Neural cell (in vitro differentiated cells): Measurements from ENCODE around the gene SUGCT. TPM values are rescaled to one million over a fixed set of nuclear protein-coding genes. Genes with fewer than 3 reads are reported as not detected.

Source experiments
- H2AFZ ChIP-seq: fragments of 200-600, 300-800 bp; sonication (generic), shearing (Covaris generic); 2 replicates; pipeline ENCODE4 v1.6.0; 2014; ENCODE audit warnings: low read depth, mild to moderate bottlenecking, antibody characterized with exemption, low read length, moderate library complexity
- H3F3A ChIP-seq: fragments of 200-600 bp; shearing (Covaris generic); 2 replicates; pipeline ENCODE4 v1.6.1; 2016; ENCODE audit warnings: mild to moderate bottlenecking, moderate library complexity, mixed read lengths, antibody characterized with exemption, low read length; ENCODE audit not compliant: insufficient read depth, poor library complexity, severe bottlenecking
- H3K27ac ChIP-seq: fragments of 200-600, 300-800 bp; sonication (generic), shearing (Covaris generic); 2 replicates; pipeline ENCODE4 v1.5.1; 2014; ENCODE audit warnings: mild to moderate bottlenecking, low read length, moderate library complexity
- H3K27me3 ChIP-seq: fragments of 300-800, 200-600 bp; sonication (generic), shearing (Covaris generic); 2 replicates; pipeline ENCODE4 v1.6.0; 2014; ENCODE audit warnings: mild to moderate bottlenecking, low read depth, low read length, moderate library complexity; ENCODE audit not compliant: insufficient read depth
- H3K36me3 ChIP-seq: fragments of 300-800, 200-600 bp; sonication (generic), shearing (Covaris generic); 2 replicates; pipeline ENCODE4 v1.5.1; 2014; ENCODE audit warnings: mild to moderate bottlenecking, antibody characterized with exemption, low read length, moderate library complexity; ENCODE audit not compliant: insufficient read depth
- H3K4me2 ChIP-seq: fragments of 300-800, 200-600 bp; sonication (generic), shearing (Covaris generic); 2 replicates; pipeline ENCODE4 v1.6.0; 2014; ENCODE audit warnings: mild to moderate bottlenecking, low read length
- H3K4me3 ChIP-seq: fragments of 300-800, 200-600 bp; sonication (generic), shearing (Covaris generic); 2 replicates; pipeline ENCODE4 v1.5.1; 2014; ENCODE audit warnings: mild to moderate bottlenecking, low read length, moderate library complexity
- H3K79me2 ChIP-seq: fragments of 200-600 bp; shearing (Covaris generic); replicated peaks from 2 replicates; pipeline ENCODE4 v1.6.0; 2014; ENCODE audit warnings: mild to moderate bottlenecking, low read length, moderate library complexity; ENCODE audit not compliant: insufficient read depth
- H3K9ac ChIP-seq: fragments of 300-800, 200-600 bp; sonication (generic), shearing (Covaris generic); 2 replicates; pipeline ENCODE4 v1.6.1; 2016; ENCODE audit warnings: mild to moderate bottlenecking, low read length, mixed read lengths
- H3K9me2 ChIP-seq: fragments of 200-600 bp; shearing (Covaris generic); 2 replicates; pipeline ENCODE4 v1.6.1; 2016; ENCODE audit warnings: mild to moderate bottlenecking, low read length, mixed read lengths; ENCODE audit not compliant: insufficient read depth
- H3K9me3 ChIP-seq: fragments of 200-600, 300-800 bp; sonication (generic), shearing (Covaris generic); 2 replicates; pipeline ENCODE4 v1.6.1; 2016; ENCODE audit warnings: mild to moderate bottlenecking, mixed run types, low read length, moderate library complexity, mixed read lengths
- H4K20me1 ChIP-seq: fragments of 200-600 bp; shearing (Covaris generic); 2 replicates; pipeline ENCODE4 v1.6.1; 2016; ENCODE audit warnings: mild to moderate bottlenecking, mixed run types; ENCODE audit not compliant: insufficient read depth
- CTCF ChIP-seq: fragments of 450-650 bp; IDR thresholded peaks from 2 replicates; pipeline ENCODE4 v1.5.1; 2014; ENCODE audit warnings: antibody characterized with exemption, mild to moderate bottlenecking, moderate library complexity; ENCODE audit not compliant: poor library complexity, severe bottlenecking
- EP300 ChIP-seq: fragments of 450-650 bp; conservative IDR thresholded peaks from 2 replicates; pipeline ENCODE4 v1.6.1; 2014; ENCODE audit warnings: antibody characterized with exemption, mild to moderate bottlenecking, moderate library complexity; ENCODE audit not compliant: poor library complexity, severe bottlenecking
- EZH2 ChIP-seq: fragments of 200-600, 300-800 bp; shearing (Covaris generic), sonication (generic); IDR thresholded peaks from 2 replicates; pipeline ENCODE4 v1.6.1; 2014; ENCODE audit warnings: antibody characterized with exemption, low read length, borderline replicate concordance, mild to moderate bottlenecking; ENCODE audit not compliant: insufficient read depth, poor library complexity, severe bottlenecking
- MXI1 ChIP-seq: fragments of 450-650 bp; conservative IDR thresholded peaks from 2 replicates; pipeline ENCODE4 v1.6.1; 2014; ENCODE audit warnings: antibody characterized with exemption, mild to moderate bottlenecking; ENCODE audit not compliant: poor library complexity, severe bottlenecking
- POLR2AphosphoS5 ChIP-seq: IDR thresholded peaks from 2 replicates; pipeline ENCODE4 v1.6.1; 2012
- RAD21 ChIP-seq: fragments of 450-650 bp; conservative IDR thresholded peaks from 2 replicates; pipeline ENCODE4 v1.6.1; 2014; ENCODE audit warnings: antibody characterized with exemption, mild to moderate bottlenecking, moderate library complexity
- REST ChIP-seq: IDR thresholded peaks from 2 replicates; pipeline ENCODE4 v1.6.1; 2012; ENCODE audit warnings: borderline replicate concordance
- SMC3 ChIP-seq: fragments of 450-650 bp; conservative IDR thresholded peaks from 2 replicates; pipeline ENCODE4 v1.6.1; 2014; ENCODE audit warnings: antibody characterized with exemption, mild to moderate bottlenecking, moderate library complexity; ENCODE audit not compliant: poor library complexity
- TAF1 ChIP-seq: IDR thresholded peaks from 2 replicates; pipeline ENCODE4 v1.6.1; 2012; ENCODE audit warnings: low read depth
- polyA plus RNA-seq: library from polyadenylated mRNA; depleted of rRNA; stranded (reverse); fragments of >200 nt; gene quantifications from 2 replicates; pipeline ENCODE4 v1.2.3, GENCODE V29; 2014

Gene SUGCT
- polyA plus RNA-seq, 1 donor from 2014 or later, result not detected

- Histone ChIP-seq H3K4me2 (no peak overlapping the region), H3K9ac (no peak overlapping the region), H3K9me2 (no peaks in the 10 kb centered on the region), H3K9me3 (no peaks in the 10 kb centered on the region), H2AFZ (no peak overlapping the region), H4K20me1 (no peaks in the 10 kb centered on the region), H3K27ac (no peak overlapping the region), H3K27me3 (no peaks in the 10 kb centered on the region), H3K79me2 (no peaks in the 10 kb centered on the region), H3F3A (no peaks in the 10 kb centered on the region), H3K36me3 (no peaks in the 10 kb centered on the region), H3K4me3 (no peak overlapping the region)
- TF ChIP-seq CTCF (no peak), MXI1 (no peak), POLR2AphosphoS5 (no peak), SMC3 (no peak), RAD21 (no peak), REST (no peak), TAF1 (no peak), EZH2 (no peak), EP300 (no peak)
Observed at GRCh38 chr7:40721342-40721949, 586.6 kb downstream of the SUGCT start.

- Histone ChIP-seq H4K20me1 (no peaks in the 10 kb centered on the region), H3K4me3 (no peak overlapping the region), H3K9ac (no peak overlapping the region), H3K36me3 (no peaks in the 10 kb centered on the region), H3K9me3 (no peaks in the 10 kb centered on the region), H3K27me3 (no peaks in the 10 kb centered on the region), H3K79me2 (no peaks in the 10 kb centered on the region), H2AFZ (no peak overlapping the region), H3K9me2 (no peaks in the 10 kb centered on the region), H3F3A (no peaks in the 10 kb centered on the region), H3K27ac (no peak overlapping the region), H3K4me2 (no peak overlapping the region)
- no peak for TF ChIP-seq EP300
- no peak for TF ChIP-seq REST
- no peak for TF ChIP-seq RAD21
- no peak for TF ChIP-seq SMC3
- no peak for TF ChIP-seq MXI1
- no peak for TF ChIP-seq CTCF
Observed at GRCh38 chr7:40722242-40722641, 587.4 kb downstream of the SUGCT start.
